Lung (tissue), 12 donors: ENCODE data around the gene MEX3D. TPM values are rescaled to one million over a fixed set of nuclear protein-coding genes. Genes with fewer than 3 reads are reported as not detected.

Source experiments
- ATAC-seq: fragments of 200-7000 bp; cut with Tn5 transposase; one replicate; pipeline ENCODE4 v1.9.1; 2020; ENCODE audit warnings: moderate number of reproducible peaks; ENCODE audit not compliant: insufficient read depth, low FRiP score
- DNase-seq, 3 donors: peaks; one replicate each; pipeline ENCODE4 v3.0.0-alpha.2; 2013 to 2017
- H3K27ac ChIP-seq, 2 donors: one replicate each; pipeline ENCODE4 v1.5.1; 2013; ENCODE audit warnings: mild to moderate bottlenecking in 2 of 2, moderate library complexity in 2 of 2, control low read depth in 1 of 2, inconsistent platforms in 1 of 2, low read depth in 1 of 2, low read length in 1 of 2
- H3K27me3 ChIP-seq, 3 donors: one replicate each; pipeline ENCODE4 v1.5.1; 2013; ENCODE audit warnings: low read length in 2 of 3; ENCODE audit not compliant: control insufficient read depth in 3 of 3, insufficient read depth in 3 of 3
- H3K36me3 ChIP-seq, 4 donors: one replicate each; pipeline ENCODE4 v1.5.1; 2013; ENCODE audit warnings: low read length in 4 of 4, mild to moderate bottlenecking in 1 of 4, moderate library complexity in 1 of 4; ENCODE audit not compliant: control insufficient read depth in 4 of 4, insufficient read depth in 4 of 4
- H3K4me1 ChIP-seq, 5 donors: one replicate each; pipeline ENCODE4 v1.5.1; 2013; ENCODE audit warnings: low read length in 5 of 5, mild to moderate bottlenecking in 2 of 5, moderate library complexity in 1 of 5; ENCODE audit not compliant: control insufficient read depth in 5 of 5, insufficient read depth in 5 of 5
- H3K4me3 ChIP-seq: one replicate; pipeline ENCODE4 v1.5.1; 2013; ENCODE audit warnings: mild to moderate bottlenecking, control low read depth, moderate library complexity
- H3K9ac ChIP-seq, 2 donors: one replicate each; pipeline ENCODE4 v1.5.1; 2013; ENCODE audit warnings: low read length in 2 of 2, control low read depth in 1 of 2; ENCODE audit not compliant: insufficient read depth in 1 of 2
- H3K9me3 ChIP-seq, 4 donors: one replicate each; pipeline ENCODE4 v1.5.1; 2013; ENCODE audit warnings: low read length in 3 of 4, mild to moderate bottlenecking in 1 of 4, moderate library complexity in 1 of 4; ENCODE audit not compliant: control insufficient read depth in 4 of 4, insufficient read depth in 3 of 4
- WGBS, 2 donors: extraction: QIAGEN DNeasy Blood & Tissue Kit; methylation state at CpG; one replicate each; pipeline ENCODE4 v1.1.7; 2013; 5-methylcytosine and 5-hydroxymethylcytosine counted together
- polyA plus RNA-seq, 2 donors: library from polyadenylated mRNA; stranded (reverse); fragments of 200-250 nt; gene quantifications; one replicate each; pipeline ENCODE4 v1.2.1, GENCODE V29; 2013
- total RNA-seq, 2 donors: library from RNA; depleted of rRNA in 1 of 2; stranded (reverse); fragments of >200 nt in 1 of 2; gene quantifications; one replicate each; pipeline ENCODE4 v1.2.1, GENCODE V29; 2014 to 2021
- TF ChIP-seq, protein P1 (sequence below): IDR thresholded peaks from 2 replicates; pipeline ENCODE4 v1.5.1; 2012; ENCODE audit warnings: mild to moderate bottlenecking; ENCODE audit errors: control extremely low read depth, extremely low read depth
- donor health status: control.
- donor health status: control.
- donor health status: Bipolar disorder and iron deficiency.
- donor health status: healthy.
- donor health status: DM: yes; HTN: yes; CAD: no.

Gene MEX3D
- total and polyA plus RNA-seq, 4 donors, result 4.8 to 33.9 (median 19.8) TPM

DNA sequence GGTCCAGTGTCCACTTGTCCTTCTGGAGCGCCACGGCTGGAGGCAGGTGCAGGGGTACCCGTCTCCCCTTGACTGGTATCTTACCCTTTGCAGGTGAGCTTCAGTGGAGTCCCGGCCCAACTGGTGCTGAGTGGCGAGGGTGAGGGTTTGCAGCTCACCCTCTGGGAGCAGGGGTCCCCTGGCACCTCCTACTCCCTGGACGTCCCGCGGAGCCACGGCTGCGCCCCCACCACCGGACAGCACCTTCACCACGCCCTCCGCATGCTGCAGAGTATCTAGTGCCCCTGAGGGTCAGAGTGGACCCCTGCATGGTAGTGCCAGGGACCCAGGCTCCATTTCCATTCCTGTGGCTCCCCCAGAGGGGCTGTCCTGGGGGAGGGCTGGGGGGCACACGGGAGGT, 33.2 kb downstream of the MEX3D start:
- H3K27me3 ChIP-seq, result peaks cover 0 to 8% (median 0%) of the 10 kb centered on the region in 3 donors
- 79 to 88% methylated on average over 14 of the region's 14 CpGs for WGBS, 2 donors
- H3K9me3 ChIP-seq, result peaks cover 0 to 3% (median 0%) of the 10 kb centered on the region in 4 donors
- no peaks in the 10 kb centered on the region for H3K36me3 ChIP-seq
- ATAC-seq, result no peak
- peaks cover 0 to 4% (median 0%) of the 10 kb centered on the region in 5 donors for H3K4me1 ChIP-seq
- H3K9ac ChIP-seq, result no peak overlapping the region
- TF ChIP-seq, protein P1, sequence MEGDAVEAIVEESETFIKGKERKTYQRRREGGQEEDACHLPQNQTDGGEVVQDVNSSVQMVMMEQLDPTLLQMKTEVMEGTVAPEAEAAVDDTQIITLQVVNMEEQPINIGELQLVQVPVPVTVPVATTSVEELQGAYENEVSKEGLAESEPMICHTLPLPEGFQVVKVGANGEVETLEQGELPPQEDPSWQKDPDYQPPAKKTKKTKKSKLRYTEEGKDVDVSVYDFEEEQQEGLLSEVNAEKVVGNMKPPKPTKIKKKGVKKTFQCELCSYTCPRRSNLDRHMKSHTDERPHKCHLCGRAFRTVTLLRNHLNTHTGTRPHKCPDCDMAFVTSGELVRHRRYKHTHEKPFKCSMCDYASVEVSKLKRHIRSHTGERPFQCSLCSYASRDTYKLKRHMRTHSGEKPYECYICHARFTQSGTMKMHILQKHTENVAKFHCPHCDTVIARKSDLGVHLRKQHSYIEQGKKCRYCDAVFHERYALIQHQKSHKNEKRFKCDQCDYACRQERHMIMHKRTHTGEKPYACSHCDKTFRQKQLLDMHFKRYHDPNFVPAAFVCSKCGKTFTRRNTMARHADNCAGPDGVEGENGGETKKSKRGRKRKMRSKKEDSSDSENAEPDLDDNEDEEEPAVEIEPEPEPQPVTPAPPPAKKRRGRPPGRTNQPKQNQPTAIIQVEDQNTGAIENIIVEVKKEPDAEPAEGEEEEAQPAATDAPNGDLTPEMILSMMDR, result no peak
- H3K4me3 ChIP-seq, result no peak overlapping the region
- DNase-seq, result no peak
- H3K27ac ChIP-seq, result no peak overlapping the region

DNA sequence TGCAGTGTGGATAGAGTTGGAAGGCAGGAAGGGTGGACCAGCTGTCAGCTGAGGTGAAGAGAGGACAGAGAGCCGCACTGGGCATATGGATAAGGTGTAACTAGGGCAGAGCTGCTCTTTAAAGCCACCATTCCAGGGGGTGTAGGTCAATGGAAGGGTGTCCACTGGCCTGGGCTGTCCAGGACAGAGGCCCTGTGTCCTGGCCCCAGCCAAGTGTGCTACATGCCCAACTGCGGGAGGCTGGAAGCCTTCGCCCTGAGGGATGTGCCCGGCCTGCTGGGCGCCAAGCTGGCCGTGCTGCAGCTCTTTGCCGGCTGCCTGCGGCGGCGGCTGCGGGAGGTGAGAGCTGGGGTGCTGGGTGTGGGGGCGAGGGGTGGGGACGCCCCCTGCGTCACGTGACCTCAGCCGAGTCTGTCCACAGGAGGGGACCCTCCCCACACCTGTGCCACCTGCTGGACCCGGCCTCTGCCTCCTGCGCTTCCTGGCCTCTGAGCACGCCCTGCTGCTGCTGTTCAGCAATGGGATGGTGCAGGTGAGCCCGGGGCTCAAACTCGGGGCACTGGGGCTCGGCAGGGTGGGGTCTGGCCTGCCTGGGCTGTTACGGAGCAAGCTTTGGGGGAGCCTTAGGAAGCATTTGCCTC, 34.5 kb downstream of the MEX3D start:
- no peak for ATAC-seq
- Histone ChIP-seq H3K27ac (no peak overlapping the region), H3K4me3 (no peak overlapping the region), H3K36me3 (no peaks in the 10 kb centered on the region), H3K4me1 (peaks cover 0 to under 1% (median 0%) of the 10 kb centered on the region in 5 donors), H3K9ac (no peak overlapping the region), H3K9me3 (peaks cover 0 to 3% (median 0%) of the 10 kb centered on the region in 4 donors), H3K27me3 (peaks cover 0 to 12% (median 0%) of the 10 kb centered on the region in 3 donors)
- TF ChIP-seq, protein P1, result no peak
- no peak for DNase-seq
- 70 to 80% methylated on average over 19 to 23 of the region's 23 CpGs for WGBS, 2 donors

DNA sequence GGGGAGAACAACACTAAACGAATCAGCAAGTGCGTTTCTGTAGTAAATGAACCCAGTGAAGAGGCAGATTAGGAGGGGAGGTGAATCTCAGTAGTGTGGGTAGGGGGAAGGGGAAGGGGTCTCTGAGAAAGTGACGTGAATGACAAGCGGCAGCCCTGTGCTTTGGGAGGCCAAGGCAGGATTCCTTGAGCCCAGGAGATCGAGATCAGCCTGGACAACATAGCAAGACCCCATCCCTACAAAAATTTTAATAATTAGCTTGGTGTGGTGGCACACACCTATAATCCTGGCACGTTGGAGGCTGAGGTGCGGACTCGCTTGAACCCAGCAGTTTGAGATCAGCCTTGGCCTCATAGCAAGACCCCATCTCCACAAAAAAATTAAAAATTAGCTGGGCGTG, 36.1 kb downstream of the MEX3D start:
- DNase-seq (no peak), ATAC-seq (no peak)
- TF ChIP-seq, protein P1, result no peak
- Histone ChIP-seq H3K36me3 (no peaks in the 10 kb centered on the region), H3K4me1 (no peaks in the 10 kb centered on the region), H3K27me3 (peaks cover 0 to 12% (median 0%) of the 10 kb centered on the region in 3 donors), H3K9ac (no peak overlapping the region), H3K27ac (no peak overlapping the region), H3K9me3 (peaks cover 0 to 3% (median 0%) of the 10 kb centered on the region in 4 donors), H3K4me3 (no peak overlapping the region)
- WGBS, 2 donors, result 86 to 91% methylated on average over 9 of the region's 9 CpGs
